B cell (primary cell): ENCODE results near the gene STARD3. TPM values are rescaled to one million over a fixed set of nuclear protein-coding genes. Genes with fewer than 3 reads are reported as not detected.

Experiments
- ATAC-seq: fragments of 200-7000 bp; cut with Tn5 transposase; one replicate; pipeline ENCODE4 v1.10.0; 2021; ENCODE audit warnings: low read depth, mild to moderate bottlenecking, moderate number of reproducible peaks, moderate library complexity
- CTCF ChIA-PET: fragments of 350-600 bp; sonication (Branson Sonifier 250); formaldehyde crosslinking; loops from one replicate; lab custom pipeline; 2021; ENCODE audit warnings: antibody characterized with exemption, inconsistent platforms; lab: Charles Lee
- POLR2A ChIA-PET: fragments of 350-600 bp; sonication (Branson Sonifier 250); formaldehyde crosslinking; loops from one replicate; lab custom pipeline; 2021; ENCODE audit warnings: antibody characterized with exemption; lab: Charles Lee
- DNase-seq: peaks from one replicate; pipeline ENCODE4 v3.0.0; 2013
- H2AFZ ChIP-seq: 2 replicates; pipeline ENCODE4 v1.6.1; 2012; ENCODE audit warnings: mild to moderate bottlenecking, low read depth, low read length; ENCODE audit not compliant: insufficient read depth, poor library complexity, severe bottlenecking
- H3K27ac ChIP-seq, 2 donors: 1 replicate in 1 of 2; 2 replicates in 1 of 2; pipeline ENCODE4 v1.5.1; 2012 to 2013; ENCODE audit warnings: low read length in 2 of 2, mild to moderate bottlenecking in 2 of 2, moderate library complexity in 1 of 2
- H3K27me3 ChIP-seq, 4 experiments: fragments of 200-600 bp in 1 of 4; sonication (generic) in 1 of 4; replicated peaks in 1 of 4; 1 replicate in 2 of 4; 2 replicates in 2 of 4; pipeline versions ENCODE4 v1.6.1 to v1.7.0; 2013 to 2016; ENCODE audit warnings: low read length in 3 of 4, mild to moderate bottlenecking in 2 of 4, mixed read lengths in 1 of 4, moderate library complexity in 1 of 4; ENCODE audit not compliant: insufficient read depth in 4 of 4, control insufficient read depth in 3 of 4; ENCODE audit errors: control extremely low read depth in 1 of 4
- H3K36me3 ChIP-seq, 2 experiments: replicated peaks in 1 of 2; 1 replicate in 1 of 2; 2 replicates in 1 of 2; pipeline versions ENCODE4 v1.6.1 to v1.7.1; 2013; ENCODE audit warnings: low read length in 1 of 2; ENCODE audit not compliant: insufficient read depth in 2 of 2, control insufficient read depth in 1 of 2; ENCODE audit errors: control extremely low read depth in 1 of 2, extremely low read depth in 1 of 2
- H3K4me1 ChIP-seq, 2 donors: fragments of 200-600 bp in 1 of 2; sonication (generic) in 1 of 2; 1 replicate in 1 of 2; 2 replicates in 1 of 2; pipeline versions ENCODE4 v1.5.1 to v1.6.1; 2013 to 2017; ENCODE audit warnings: low read length in 2 of 2; ENCODE audit not compliant: control insufficient read depth in 2 of 2, insufficient read depth in 2 of 2
- H3K4me2 ChIP-seq: replicated peaks from 2 replicates; pipeline ENCODE3; 2012; ENCODE audit warnings: mild to moderate bottlenecking, low read depth, low read length; ENCODE audit not compliant: poor library complexity, severe bottlenecking
- H3K4me3 ChIP-seq, 5 experiments: fragments of 200-600 bp in 1 of 5; sonication (generic) in 1 of 5; 1 replicate in 3 of 5; 2 replicates in 2 of 5; pipeline versions ENCODE4 v1.5.1 to v1.7.0; 2011 to 2016; ENCODE audit warnings: low read length in 4 of 5, mild to moderate bottlenecking in 4 of 5, low read depth in 2 of 5, control low read depth in 1 of 5, moderate library complexity in 1 of 5; ENCODE audit not compliant: insufficient read depth in 1 of 5; ENCODE audit errors: control extremely low read depth in 1 of 5, extremely low read depth in 1 of 5
- H3K79me2 ChIP-seq: fragments of 200-600 bp; sonication (generic); one replicate; pipeline ENCODE4 v1.6.0; 2016; ENCODE audit warnings: low read length; ENCODE audit not compliant: control insufficient read depth, insufficient read depth
- H3K9ac ChIP-seq: fragments of 200-600 bp; sonication (generic); 2 replicates; pipeline ENCODE4 v1.6.1; 2017; ENCODE audit warnings: mild to moderate bottlenecking, low read length, moderate library complexity
- H3K9me3 ChIP-seq, 3 donors: one replicate each; pipeline versions ENCODE4 v1.6.1 to v1.7.1; 2013; ENCODE audit warnings: low read length in 2 of 3; ENCODE audit not compliant: control insufficient read depth in 2 of 3, insufficient read depth in 1 of 3; ENCODE audit errors: control extremely low read depth in 1 of 3
- H4K20me1 ChIP-seq: 2 replicates; pipeline ENCODE4 v1.6.0; 2012; ENCODE audit warnings: mild to moderate bottlenecking, low read length; ENCODE audit not compliant: insufficient read depth, control insufficient read depth, poor library complexity, severe bottlenecking
- H3K27ac Mint-ChIP-seq: one replicate; pipeline ENCODE4 v1.8.0; 2021; ENCODE audit warnings: mixed read lengths
- H3K27me3 Mint-ChIP-seq: one replicate; pipeline ENCODE4 v1.8.0; 2021; ENCODE audit warnings: mixed read lengths
- H3K4me1 Mint-ChIP-seq: one replicate; pipeline ENCODE4 v1.8.0; 2021; ENCODE audit warnings: mixed read lengths
- H3K4me3 Mint-ChIP-seq: one replicate; pipeline ENCODE4 v1.8.0; 2021; ENCODE audit warnings: mixed read lengths
- H3K9me3 Mint-ChIP-seq: one replicate; pipeline ENCODE4 v1.8.0; 2022; ENCODE audit warnings: mixed read lengths; ENCODE audit not compliant: insufficient read depth
- CTCF ChIP-seq: fragments of 200-600 bp; IDR thresholded peaks from one replicate; pipeline ENCODE4 v1.8.0; 2022; ENCODE audit warnings: antibody characterized with exemption, mild to moderate bottlenecking
- EZH2 ChIP-seq: IDR thresholded peaks from 2 replicates; pipeline ENCODE4 v1.6.1; 2012; ENCODE audit warnings: borderline replicate concordance, low read depth, mild to moderate bottlenecking, moderate library complexity, low read length; ENCODE audit not compliant: insufficient read depth, poor library complexity, severe bottlenecking
- WGBS: methylation state at CpG from one replicate; pipeline ENCODE4 v1.1.5; 2013; ENCODE audit warnings: missing lambda C conversion rate; ENCODE audit not compliant: insufficient coverage; 5-methylcytosine and 5-hydroxymethylcytosine counted together
- intact Hi-C: fragments of 100-400 bp; cut with micrococcal nuclease; formaldehyde crosslinking; loops from one replicate; pipeline ENCODE4 v1.10.0; 2022
- polyA plus RNA-seq: library from polyadenylated mRNA; depleted of rRNA; stranded (reverse); fragments of >200 nt; gene quantifications from 2 replicates; pipeline ENCODE4 v1.2.3, GENCODE V29; 2012
- total RNA-seq, 2 donors: library from RNA; stranded (reverse); fragments of 120-200 nt in 1 of 2; gene quantifications; 1 replicate in 1 of 2; 2 replicates in 1 of 2; pipeline versions ENCODE4 v1.2.3 to v1.2.4, GENCODE V29; 2013 to 2022

Gene STARD3
- total and polyA plus RNA-seq, 2 donors (not counting 1 experiment from before 2014, with no cell fraction given), result 93.1 to 231 TPM

- no peaks in the 10 kb centered on the region for H3K36me3 ChIP-seq
- peaks cover 68 to 71% of the 10 kb centered on the region in 2 donors for H3K4me1 ChIP-seq
- intact Hi-C loops, result no loop called here
- TF ChIP-seq CTCF (no peak), EZH2 (no peak)
- H3K4me2 ChIP-seq, result no peak overlapping the region
- H3K9me3 ChIP-seq, result peaks cover 0 to 53% (median 0%) of the 10 kb centered on the region in 3 donors
- peaks cover 3% of the 10 kb centered on the region for H4K20me1 ChIP-seq
- no peak overlapping the region for H3K9ac ChIP-seq
- Mint-ChIP-seq H3K4me3 (no peak overlapping the region), H3K27me3 (peaks cover 61% of the 10 kb centered on the region), H3K27ac (no peak overlapping the region), H3K4me1 (peaks cover 48% of the 10 kb centered on the region), H3K9me3 (no peaks in the 10 kb centered on the region)
- 30% methylated on average over 1 of the region's 4 CpGs for WGBS
- no peak overlapping the region for H2AFZ ChIP-seq
- CTCF ChIA-PET, result interaction anchor here (1.0 kb wide), 1 partner anchor 19 kb away, joined by 4 read pairs; no protein-coding TSS in a partner anchor
- DNase-seq (no peak), ATAC-seq (no peak)
- POLR2A ChIA-PET, result no interaction called here
- peaks cover 0 to 96% (median 75%) of the 10 kb centered on the region in 4 experiments for H3K27me3 ChIP-seq
- no peaks in the 10 kb centered on the region for H3K79me2 ChIP-seq
- H3K4me3 ChIP-seq, result no peak overlapping the region
- no peak overlapping the region for H3K27ac ChIP-seq
Measured at GRCh38 chr17:39602533-39603303, 34.2 kb upstream of the STARD3 start.
